GM21576 (cell line): Measurements from ENCODE around the gene HDGFL2.

Experiments
- ATAC-seq: cut with Tn5 transposase; IDR thresholded peaks from one replicate; pipeline ENCODE4 v1.9.1; 2021; ENCODE audit warnings: mild to moderate bottlenecking, moderate library complexity; ENCODE audit not compliant: unreplicated experiment

Gene HDGFL2

DNA sequence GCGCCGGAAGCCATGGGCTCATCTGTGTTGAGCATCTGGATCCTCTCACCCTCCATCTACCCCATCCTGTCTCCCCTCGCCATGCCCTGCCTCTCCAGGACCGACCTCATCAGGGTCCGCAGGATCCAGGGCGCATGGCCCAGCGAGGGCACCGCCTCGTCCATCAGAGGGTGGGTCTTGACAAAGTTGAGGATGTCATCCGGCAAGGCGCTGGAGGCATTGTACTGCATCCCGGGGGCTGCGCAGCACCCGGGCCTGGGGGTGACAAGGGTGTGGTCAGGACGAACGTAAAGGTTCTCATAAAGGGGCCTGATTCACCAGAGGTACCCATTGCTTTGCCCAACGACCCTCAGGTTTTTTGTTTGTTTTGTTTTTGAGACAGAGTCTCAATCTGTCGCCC is 77.9 kb downstream of the HDGFL2 start:
- ATAC-seq: no peak

DNA sequence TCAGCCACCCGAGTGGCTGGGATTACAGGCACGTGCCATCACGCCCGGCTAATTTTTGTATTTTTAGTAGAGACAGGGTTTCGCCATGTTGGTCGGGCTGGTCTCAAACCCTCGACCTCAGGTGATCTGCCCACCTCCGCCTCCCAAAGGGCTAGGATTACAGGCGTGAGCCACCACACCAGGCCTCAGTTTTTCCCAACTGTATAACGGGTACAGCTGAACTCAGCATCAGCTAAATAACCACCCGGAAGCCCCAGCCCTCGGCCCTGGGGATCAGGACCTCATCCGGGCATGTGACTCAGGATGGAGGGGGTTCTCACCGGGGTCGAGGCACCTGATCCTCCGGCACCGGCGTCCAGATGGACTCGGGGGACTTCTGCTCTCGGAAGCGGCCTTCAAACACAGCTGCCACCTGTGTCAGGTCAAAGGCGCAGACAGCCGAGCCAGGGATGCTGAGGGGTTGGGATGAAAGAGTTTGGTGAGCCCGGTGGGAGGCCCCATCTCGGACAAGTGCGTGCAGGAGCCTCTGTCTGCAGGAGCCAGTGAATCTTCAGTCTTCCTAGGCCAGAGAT is 78.5 kb downstream of the HDGFL2 start:
- ATAC-seq: no peak
